Measurements from ENCODE around the gene CDHR2. TPM values are rescaled to one million over a fixed set of nuclear protein-coding genes. Genes with fewer than 3 reads are reported as not detected.

CDHR2 gene
- total RNA-seq, 4 donors from 2014 or later, result under 0.01 to 0.35 (median 0.09) TPM; not detected in 1

DNA sequence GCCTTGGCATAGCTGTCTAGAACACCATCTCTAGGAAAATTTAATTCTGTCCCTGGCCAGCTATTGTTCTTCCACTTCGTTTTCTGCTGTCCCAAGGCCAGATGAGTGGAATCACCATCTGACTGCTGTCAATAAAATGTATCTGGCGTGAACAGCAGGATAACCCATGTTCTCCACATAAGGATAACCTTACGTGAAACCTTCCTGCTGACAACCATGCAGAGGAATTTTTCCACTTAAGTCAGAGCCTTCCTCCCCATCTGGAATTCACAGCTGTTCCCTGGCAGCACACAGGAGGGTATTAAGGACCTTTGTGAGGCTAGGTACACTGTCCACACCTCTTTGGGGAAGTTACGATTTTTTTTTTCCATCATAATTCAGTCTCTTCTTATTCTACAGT, 40.5 kb upstream of the CDHR2 start:
- Histone ChIP-seq H3K4me1 (no peaks in the 10 kb centered on the region), H3K27ac (no peak overlapping the region), H3K4me3 (no peak overlapping the region), H3K27me3 (no peaks in the 10 kb centered on the region), H3K9me3 (no peaks in the 10 kb centered on the region), H3K36me3 (no peaks in the 10 kb centered on the region)
- no peak for DNase-seq
- TF ChIP-seq POLR2A (IDR thresholded peaks at IDR 0.05), result no peak
- TF ChIP-seq, protein P1, sequence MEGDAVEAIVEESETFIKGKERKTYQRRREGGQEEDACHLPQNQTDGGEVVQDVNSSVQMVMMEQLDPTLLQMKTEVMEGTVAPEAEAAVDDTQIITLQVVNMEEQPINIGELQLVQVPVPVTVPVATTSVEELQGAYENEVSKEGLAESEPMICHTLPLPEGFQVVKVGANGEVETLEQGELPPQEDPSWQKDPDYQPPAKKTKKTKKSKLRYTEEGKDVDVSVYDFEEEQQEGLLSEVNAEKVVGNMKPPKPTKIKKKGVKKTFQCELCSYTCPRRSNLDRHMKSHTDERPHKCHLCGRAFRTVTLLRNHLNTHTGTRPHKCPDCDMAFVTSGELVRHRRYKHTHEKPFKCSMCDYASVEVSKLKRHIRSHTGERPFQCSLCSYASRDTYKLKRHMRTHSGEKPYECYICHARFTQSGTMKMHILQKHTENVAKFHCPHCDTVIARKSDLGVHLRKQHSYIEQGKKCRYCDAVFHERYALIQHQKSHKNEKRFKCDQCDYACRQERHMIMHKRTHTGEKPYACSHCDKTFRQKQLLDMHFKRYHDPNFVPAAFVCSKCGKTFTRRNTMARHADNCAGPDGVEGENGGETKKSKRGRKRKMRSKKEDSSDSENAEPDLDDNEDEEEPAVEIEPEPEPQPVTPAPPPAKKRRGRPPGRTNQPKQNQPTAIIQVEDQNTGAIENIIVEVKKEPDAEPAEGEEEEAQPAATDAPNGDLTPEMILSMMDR (IDR thresholded peaks at IDR 0.05), result no peak
- intact Hi-C loops (cut with DNase I; ENCODE audit: low total_unique reads), result no loop called here

DNA sequence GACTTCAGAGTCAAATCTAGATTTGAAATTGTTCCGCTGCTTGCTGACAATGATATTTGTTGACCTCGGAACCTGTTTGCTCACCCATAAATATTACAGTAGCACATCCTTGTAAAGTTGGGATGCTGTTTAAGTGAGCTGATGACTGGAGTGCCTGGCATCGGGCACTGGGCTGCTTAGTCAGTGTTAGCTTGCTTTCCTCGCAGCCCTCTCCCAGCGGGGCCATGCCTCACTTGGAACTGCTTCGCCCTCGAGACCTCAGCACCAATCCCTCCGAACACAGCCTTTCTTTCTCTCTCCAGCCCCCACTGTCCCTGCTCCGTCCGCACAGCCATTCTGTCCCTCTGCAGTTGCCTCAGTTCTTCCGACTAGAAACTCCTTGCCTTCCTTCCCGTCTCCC, 35.4 kb upstream of the CDHR2 start:
- DNase-seq, result no peak
- Histone ChIP-seq H3K4me3 (no peak overlapping the region), H3K36me3 (no peaks in the 10 kb centered on the region), H3K4me1 (no peaks in the 10 kb centered on the region), H3K9me3 (no peaks in the 10 kb centered on the region), H3K27me3 (no peaks in the 10 kb centered on the region), H3K27ac (no peak overlapping the region)
- TF ChIP-seq POLR2A (IDR thresholded peaks at IDR 0.05), result no peak
- TF ChIP-seq, protein P1 (IDR thresholded peaks at IDR 0.05), result no peak
- intact Hi-C loops (cut with DNase I; ENCODE audit: low total_unique reads), result no loop called here

DNA sequence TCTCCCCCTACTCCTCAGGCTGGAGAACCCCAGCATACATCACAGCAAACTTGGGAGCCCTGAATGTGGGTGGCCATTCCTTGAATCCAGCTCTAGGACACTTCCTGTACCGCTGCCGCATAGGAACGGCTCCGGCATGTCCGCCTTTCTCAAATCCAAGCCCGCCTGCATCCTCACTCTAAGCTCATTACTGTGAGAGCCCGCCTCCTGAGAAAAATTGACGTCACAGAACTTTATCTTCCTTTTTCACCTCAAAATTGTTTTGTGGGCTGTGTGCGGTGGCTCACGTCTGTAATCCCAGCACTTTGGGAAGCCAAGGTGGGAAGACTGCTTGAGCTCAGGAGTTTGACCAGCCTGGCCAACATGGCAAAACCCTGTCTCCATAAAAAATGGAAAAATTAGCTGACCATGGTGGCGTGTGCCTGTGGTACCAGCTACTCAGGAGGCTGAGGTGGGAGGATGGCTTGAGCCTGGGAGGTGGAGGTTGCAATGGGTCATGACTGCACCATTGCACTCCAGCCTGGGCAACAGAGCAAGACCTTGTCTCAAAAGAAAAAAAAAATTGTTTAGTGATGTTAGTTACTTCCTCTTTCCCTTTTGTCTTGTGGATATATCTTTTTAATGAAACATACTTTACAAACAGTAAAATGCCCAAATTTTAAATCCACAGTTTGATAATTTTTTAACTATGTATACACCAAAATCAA, 34.7 kb upstream of the CDHR2 start:
- H3K4me3 ChIP-seq, result no peak overlapping the region
- H3K4me1 ChIP-seq, result no peaks in the 10 kb centered on the region
- no peaks in the 10 kb centered on the region for H3K9me3 ChIP-seq
- no peaks in the 10 kb centered on the region for H3K27me3 ChIP-seq
- H3K36me3 ChIP-seq, result no peaks in the 10 kb centered on the region
- intact Hi-C loops (cut with DNase I; ENCODE audit: low total_unique reads), result no loop called here
- DNase-seq, result no peak
- TF ChIP-seq, protein P1 (IDR thresholded peaks at IDR 0.05), result no peak
- TF ChIP-seq POLR2A (IDR thresholded peaks at IDR 0.05), result no peak
- H3K27ac ChIP-seq, result no peak overlapping the region

DNA sequence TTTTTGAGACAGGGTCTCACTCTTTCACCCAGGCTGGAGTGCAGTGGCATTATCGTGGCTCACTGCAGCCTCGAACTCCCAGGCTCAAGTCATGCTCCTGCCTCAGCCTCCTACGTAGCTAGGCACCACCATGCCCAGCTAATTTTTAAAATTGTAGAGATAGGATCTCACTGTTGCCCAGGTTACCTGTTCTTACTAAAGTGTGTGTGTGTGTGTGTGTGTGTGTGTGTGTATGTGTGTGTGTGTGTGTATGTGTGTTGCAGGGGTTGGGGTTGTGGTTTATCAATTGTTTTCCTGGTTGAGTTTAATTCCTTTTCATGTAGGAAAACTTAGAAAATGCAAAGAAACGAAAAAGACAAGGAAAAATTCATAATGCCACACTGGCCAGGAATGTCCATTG, 33.7 kb upstream of the CDHR2 start:
- no peaks in the 10 kb centered on the region for H3K36me3 ChIP-seq

DNA sequence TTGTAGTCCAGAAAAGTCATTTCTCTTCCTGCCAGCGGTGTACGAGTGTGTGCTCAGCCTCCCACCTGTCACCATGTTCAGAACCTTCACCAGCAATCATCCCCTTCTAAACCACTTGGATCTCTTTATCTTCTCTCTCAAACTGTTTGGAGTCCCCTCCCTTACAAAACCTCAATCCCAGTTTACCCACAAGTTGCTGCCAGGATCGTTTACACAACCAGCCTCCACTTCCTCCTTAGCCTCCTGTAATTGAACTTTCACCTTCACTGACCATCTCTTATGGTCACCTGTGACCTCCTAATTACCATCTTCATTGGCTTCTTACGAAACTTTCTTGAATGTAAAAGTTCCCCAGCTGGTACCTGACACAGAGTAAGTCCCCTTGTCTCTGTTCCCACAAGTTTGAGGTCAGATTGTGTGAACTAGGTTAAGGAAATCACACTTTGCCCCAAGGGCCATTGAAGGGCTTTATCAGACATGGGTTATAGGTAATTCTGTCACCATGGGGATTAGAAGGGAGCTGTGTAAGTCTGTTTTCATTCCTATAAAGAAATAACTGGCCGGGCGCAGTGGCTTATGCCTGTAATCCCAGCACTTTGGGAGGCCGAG, 32.0 kb upstream of the CDHR2 start:
- H3K4me3 ChIP-seq, result no peak overlapping the region
- no peak for TF ChIP-seq POLR2A (IDR thresholded peaks at IDR 0.05)
- TF ChIP-seq, protein P1 (IDR thresholded peaks at IDR 0.05), result no peak
- no peaks in the 10 kb centered on the region for H3K4me1 ChIP-seq
- H3K36me3 ChIP-seq, result no peaks in the 10 kb centered on the region
- H3K9me3 ChIP-seq, result no peaks in the 10 kb centered on the region
- intact Hi-C loops (cut with DNase I; ENCODE audit: low total_unique reads), result no loop called here
- no peak for DNase-seq
- H3K27ac ChIP-seq, result no peak overlapping the region
- H3K27me3 ChIP-seq, result no peaks in the 10 kb centered on the region

More for the DNA sequence above, 33.7 kb upstream of the CDHR2 start:
- Histone ChIP-seq H3K4me1 (no peaks in the 10 kb centered on the region), H3K27ac (no peak overlapping the region), H3K27me3 (no peaks in the 10 kb centered on the region), H3K4me3 (no peak overlapping the region), H3K9me3 (no peaks in the 10 kb centered on the region)
- TF ChIP-seq, protein P1 (IDR thresholded peaks at IDR 0.05), result no peak
- TF ChIP-seq POLR2A (IDR thresholded peaks at IDR 0.05), result no peak
- no peak for DNase-seq
- intact Hi-C loops (cut with DNase I; ENCODE audit: low total_unique reads), result no loop called here

Data from uterus (tissue), 4 donors.